Adrenal gland (tissue), 12 donors: ENCODE data around the gene KRT72. TPM values are rescaled to one million over a fixed set of nuclear protein-coding genes. Genes with fewer than 3 reads are reported as not detected.

Source experiments
- DNase-seq, 7 donors: peaks; one replicate each; pipeline ENCODE4 v3.0.0-alpha.2; 2019 to 2020
- H3K27ac ChIP-seq, 5 donors: fragments of 200-600 bp; sonication (generic) in 4 of 5; 1 replicate in 3 of 5; 2 replicates in 2 of 5; pipeline versions ENCODE4 v1.5.1 to v1.8.0; 2016 to 2020; ENCODE audit warnings: mild to moderate bottlenecking in 1 of 5
- H3K27me3 ChIP-seq: fragments of 200-600 bp; 2 replicates; pipeline ENCODE4 v1.8.0; 2021
- H3K36me3 ChIP-seq, 2 donors: fragments of 200-600 bp; replicated peaks in 1 of 2; 1 replicate in 1 of 2; 2 replicates in 1 of 2; pipeline versions ENCODE4 v1.5.1 to v1.8.0; 2018 to 2022
- H3K4me1 ChIP-seq, 2 donors: fragments of 200-600 bp; replicated peaks in 1 of 2; 1 replicate in 1 of 2; 2 replicates in 1 of 2; pipeline versions ENCODE4 v1.5.1 to v1.8.0; 2018 to 2021
- H3K4me3 ChIP-seq, 4 donors: fragments of 200-600 bp; sonication (generic) in 3 of 4; one replicate each; pipeline ENCODE4 v1.5.1; 2016 to 2018
- H3K9me3 ChIP-seq, 3 donors: fragments of 200-600 bp; sonication (generic) in 1 of 3; replicated peaks in 1 of 3; 1 replicate in 2 of 3; 2 replicates in 1 of 3; pipeline versions ENCODE4 v1.5.1 to v1.8.0; 2016 to 2021
- POLR2A ChIP-seq, 2 donors: fragments of 450-650 bp; IDR thresholded peaks; one replicate each; pipeline ENCODE4 v1.6.1; 2017; ENCODE audit warnings: antibody characterized with exemption in 2 of 2, mild to moderate bottlenecking in 2 of 2, moderate library complexity in 1 of 2
- WGBS, 4 donors: extraction: QIAGEN DNeasy Blood & Tissue Kit in 2 of 4; methylation state at CpG; one replicate each; pipeline versions ENCODE4 v1.1.5 to v1.1.7; 2013 to 2017; 5-methylcytosine and 5-hydroxymethylcytosine counted together
- intact Hi-C, 2 donors: fragments of 100-400 bp; cut with DNase I; formaldehyde crosslinking; loops; one replicate each; pipeline versions ENCODE4 v1.14.1 to v1.15.0; 2022 to 2023
- polyA plus RNA-seq, 3 donors: library from polyadenylated mRNA; stranded (reverse); fragments of 200-250 nt in 2 of 3; fragments of 350-450 nt in 1 of 3; fragmentation: Illumina TruSeq in 1 of 3; extraction: RNeasy Lipid Tissue Mini Kit (QIAGEN cat#74804) in 1 of 3; gene quantifications; one replicate each; pipeline ENCODE4 v1.2.3, GENCODE V29; 2013 to 2014
- total RNA-seq, 9 donors: library from RNA; depleted of rRNA in 4 of 9; stranded (reverse); fragments of >200 nt in 4 of 9; fragments of 120-200 nt in 1 of 9; fragmentation: NEBNext Ultra II Directional in 1 of 9; extraction: Animal tissue kit (Norgen Biotek cat#: 25700) in 1 of 9; gene quantifications; one replicate each; pipeline versions ENCODE4 v1.1.0 to v1.2.4, GENCODE V29; 2013 to 2023
- TF ChIP-seq, protein P1 (sequence below), 6 experiments: fragments of 450-650 bp in 4 of 6; fragments of 200-600 bp in 2 of 6; sonication (generic) in 1 of 6; IDR thresholded peaks; 1 replicate in 5 of 6; 2 replicates in 1 of 6; pipeline versions ENCODE4 v1.5.1 to v1.8.0; 2016 to 2021; ENCODE audit warnings: antibody characterized with exemption in 6 of 6, mild to moderate bottlenecking in 2 of 6, moderate library complexity in 1 of 6
- donor health status: healthy with polysubstance abuse.
- donor health status: Bipolar disorder and iron deficiency.
- donor health status: DM: yes; HTN: yes; CAD: no.
- donor health status: DM: no; HTN: no; CAD: no.
- donor health status: DM: no; HTN: no; CAD: no.
- donor health status: DM: yes; HTN: yes; CAD: no.

KRT72 gene
- total and polyA plus RNA-seq, 12 donors = 0.14 to 2.7 TPM; not detected in 10

DNA sequence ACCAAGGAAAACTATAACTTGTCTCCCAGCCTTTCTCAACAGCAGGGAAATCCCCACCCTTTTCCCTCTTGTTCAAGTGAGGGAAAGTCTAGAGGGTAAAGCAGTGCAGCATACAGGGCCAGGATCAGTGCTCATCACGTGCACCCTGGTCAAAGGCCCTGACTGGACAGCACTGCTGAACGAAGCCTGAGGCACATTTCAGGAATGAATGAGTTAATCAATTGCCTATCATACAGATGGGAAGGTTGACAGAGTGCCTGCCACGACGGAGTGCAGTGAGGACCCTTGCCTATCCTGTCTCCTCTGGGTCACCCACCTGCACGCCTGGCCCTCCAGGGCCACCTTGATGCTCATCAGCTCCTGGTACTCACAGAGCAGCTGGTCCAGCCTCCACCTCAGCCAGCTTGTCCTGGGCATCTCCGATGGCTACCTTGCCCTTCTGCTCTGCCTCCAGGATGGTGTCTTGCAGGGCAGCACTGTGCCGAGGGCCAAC is 28.8 kb upstream of the KRT72 start:
- Histone ChIP-seq H3K4me3 (no peak overlapping the region), H3K27me3 (peaks cover 6% of the 10 kb centered on the region), H3K4me1 (no peaks in the 10 kb centered on the region), H3K27ac (no peak overlapping the region), H3K36me3 (no peaks in the 10 kb centered on the region), H3K9me3 (no peaks in the 10 kb centered on the region)
- intact Hi-C loops = no loop called here
- 65 to 86% (median 82%) methylated on average over 5 to 7 of the region's 7 CpGs for WGBS, 4 donors
- no peak for TF ChIP-seq POLR2A (IDR thresholded peaks at IDR 0.05)
- TF ChIP-seq, protein P1, sequence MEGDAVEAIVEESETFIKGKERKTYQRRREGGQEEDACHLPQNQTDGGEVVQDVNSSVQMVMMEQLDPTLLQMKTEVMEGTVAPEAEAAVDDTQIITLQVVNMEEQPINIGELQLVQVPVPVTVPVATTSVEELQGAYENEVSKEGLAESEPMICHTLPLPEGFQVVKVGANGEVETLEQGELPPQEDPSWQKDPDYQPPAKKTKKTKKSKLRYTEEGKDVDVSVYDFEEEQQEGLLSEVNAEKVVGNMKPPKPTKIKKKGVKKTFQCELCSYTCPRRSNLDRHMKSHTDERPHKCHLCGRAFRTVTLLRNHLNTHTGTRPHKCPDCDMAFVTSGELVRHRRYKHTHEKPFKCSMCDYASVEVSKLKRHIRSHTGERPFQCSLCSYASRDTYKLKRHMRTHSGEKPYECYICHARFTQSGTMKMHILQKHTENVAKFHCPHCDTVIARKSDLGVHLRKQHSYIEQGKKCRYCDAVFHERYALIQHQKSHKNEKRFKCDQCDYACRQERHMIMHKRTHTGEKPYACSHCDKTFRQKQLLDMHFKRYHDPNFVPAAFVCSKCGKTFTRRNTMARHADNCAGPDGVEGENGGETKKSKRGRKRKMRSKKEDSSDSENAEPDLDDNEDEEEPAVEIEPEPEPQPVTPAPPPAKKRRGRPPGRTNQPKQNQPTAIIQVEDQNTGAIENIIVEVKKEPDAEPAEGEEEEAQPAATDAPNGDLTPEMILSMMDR (IDR thresholded peaks at IDR 0.05) = no peak
- DNase-seq = no peak

DNA sequence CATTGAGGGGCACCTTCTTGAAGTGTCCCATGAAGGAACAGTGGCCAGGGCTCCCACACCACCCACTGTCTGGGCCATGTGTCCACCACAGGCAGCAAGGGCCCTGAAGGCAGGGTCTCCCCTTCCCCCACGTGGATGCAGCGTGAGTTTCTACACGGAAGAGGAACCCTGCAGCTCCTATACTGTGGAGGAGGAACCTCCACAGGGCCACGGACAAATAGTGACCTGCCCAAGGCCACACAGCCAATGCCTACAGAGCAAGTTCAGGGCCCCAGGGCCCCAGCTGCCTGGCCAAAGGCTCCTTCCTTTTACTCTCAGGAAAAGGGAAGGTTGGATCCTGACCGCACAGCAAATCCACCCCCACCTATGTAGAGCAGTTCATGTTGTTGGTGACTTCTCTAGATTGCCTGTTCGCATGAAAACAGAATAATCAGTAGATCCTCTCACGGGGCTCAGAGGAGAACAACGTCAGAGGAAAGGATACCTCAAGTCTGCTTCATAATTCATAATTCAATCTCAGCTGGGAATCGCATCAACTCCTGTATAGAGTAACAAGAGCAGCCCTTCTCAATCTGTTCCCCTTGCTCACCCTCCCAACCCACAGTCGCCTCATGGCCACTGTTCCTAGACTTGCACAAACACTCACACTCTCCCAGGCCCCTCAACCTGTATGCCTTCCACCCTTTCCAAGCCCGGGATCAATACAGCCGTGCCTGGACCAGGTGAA is 28.2 kb upstream of the KRT72 start:
- TF ChIP-seq, protein P1 (IDR thresholded peaks at IDR 0.05) = no peak
- no peak for TF ChIP-seq POLR2A (IDR thresholded peaks at IDR 0.05)
- Histone ChIP-seq H3K27me3 (peaks cover 6% of the 10 kb centered on the region), H3K36me3 (no peaks in the 10 kb centered on the region), H3K27ac (no peak overlapping the region), H3K9me3 (no peaks in the 10 kb centered on the region), H3K4me3 (no peak overlapping the region), H3K4me1 (no peaks in the 10 kb centered on the region)
- intact Hi-C loops = no loop called here
- WGBS, 4 donors = 77 to 89% (median 79%) methylated on average over 9 to 12 of the region's 12 CpGs
- DNase-seq = no peak

DNA sequence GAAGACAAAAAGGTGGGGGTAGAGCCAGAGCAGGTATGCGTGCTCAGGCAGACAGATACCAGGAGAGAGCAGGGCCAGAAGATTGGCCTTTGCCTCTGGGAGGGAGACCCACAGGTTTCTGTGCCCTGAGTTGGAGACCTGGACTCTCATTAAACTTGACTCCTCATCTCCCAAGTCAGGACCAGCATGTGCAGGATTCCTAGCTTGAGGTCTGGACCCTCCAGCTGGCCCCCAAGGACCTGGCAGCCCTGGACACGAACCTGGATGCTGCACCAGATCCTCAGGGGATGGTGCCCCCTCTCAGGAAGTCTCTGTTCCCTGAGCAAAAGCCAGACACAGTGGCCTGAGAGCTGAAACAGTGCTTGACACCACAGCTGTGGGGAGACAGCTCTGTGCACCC is 27.6 kb upstream of the KRT72 start:
- Histone ChIP-seq H3K27ac (no peak overlapping the region), H3K4me3 (no peak overlapping the region), H3K27me3 (peaks cover 6% of the 10 kb centered on the region), H3K4me1 (no peaks in the 10 kb centered on the region), H3K9me3 (no peaks in the 10 kb centered on the region), H3K36me3 (no peaks in the 10 kb centered on the region)
- intact Hi-C loops = no loop called here
- DNase-seq = no peak
- 82 to 100% (median 94%) methylated on average over 1 to 2 of the region's 2 CpGs for WGBS, 4 donors
- TF ChIP-seq, protein P1 (IDR thresholded peaks at IDR 0.05) = no peak
- no peak for TF ChIP-seq POLR2A (IDR thresholded peaks at IDR 0.05)

DNA sequence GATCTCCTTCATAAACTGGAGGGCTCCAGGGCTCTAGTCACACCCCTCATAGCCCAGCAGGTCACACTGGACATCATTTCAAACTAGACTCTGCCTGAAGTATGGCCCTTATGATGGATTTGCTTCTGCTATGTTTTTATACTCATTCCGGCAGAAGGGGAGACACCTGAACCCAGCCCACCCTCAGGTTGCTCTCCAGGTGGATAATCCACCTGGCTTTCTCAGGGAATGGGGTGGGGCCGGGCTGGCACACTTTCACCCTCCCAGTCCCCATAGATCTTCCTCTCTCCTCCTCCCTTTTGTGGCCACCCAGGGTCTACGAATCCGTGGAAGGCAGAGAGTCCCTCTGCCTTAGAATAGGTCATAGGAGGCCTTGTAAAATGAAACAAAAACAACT is 26.8 kb upstream of the KRT72 start:
- Histone ChIP-seq H3K9me3 (no peaks in the 10 kb centered on the region), H3K27ac (no peak overlapping the region), H3K36me3 (peaks cover 0 to 4% of the 10 kb centered on the region in 2 donors), H3K4me3 (no peak overlapping the region), H3K27me3 (peaks cover 6% of the 10 kb centered on the region), H3K4me1 (no peaks in the 10 kb centered on the region)
- TF ChIP-seq, protein P1 (IDR thresholded peaks at IDR 0.05) = no peak
- no peak for TF ChIP-seq POLR2A (IDR thresholded peaks at IDR 0.05)
- intact Hi-C loops = no loop called here
- peak in 1 of 7 donors; percentile 0 for DNase-seq
- WGBS, 4 donors = 74 to 90% (median 85%) methylated on average over 4 of the region's 4 CpGs
